SK-N-SH (cell line): ENCODE results near the gene RSRP1. TPM values are rescaled to one million over a fixed set of nuclear protein-coding genes. Genes with fewer than 3 reads are reported as not detected.

ENCODE experiments used
- CTCF ChIA-PET: fragments of 300-600, 350-600 bp; formaldehyde crosslinking; extraction: SDS; loops from one replicate; lab custom pipeline; 2021; lab: Yijun Ruan, JAX
- POLR2A ChIA-PET: fragments of 350-600 bp; sonication (Branson Sonifier 250); formaldehyde crosslinking; extraction: SDS; loops from one replicate; lab custom pipeline; 2020; ENCODE audit warnings: antibody characterized with exemption, inconsistent platforms; lab: Yijun Ruan, JAX
- DNase-seq: peaks from one replicate; pipeline ENCODE4 v3.0.0; 2012
- H2AFZ ChIP-seq: fragments of 200-600 bp; sonication (generic); 2 replicates; pipeline ENCODE4 v1.8.1; 2016; ENCODE audit warnings: antibody characterized with exemption, mild to moderate bottlenecking, low read depth
- H3F3A ChIP-seq: fragments of 200-600 bp; sonication (generic); replicated peaks from 2 replicates; pipeline ENCODE3; 2016; ENCODE audit warnings: antibody characterized with exemption, mild to moderate bottlenecking; ENCODE audit not compliant: insufficient read depth
- H3K27ac ChIP-seq, 2 experiments: fragments of 200-500 bp in 1 of 2; fragments of 200-600 bp in 1 of 2; sonication (Bioruptor generic) in 1 of 2; sonication (generic), shearing (Covaris generic) in 1 of 2; 2 replicates each; pipeline versions ENCODE4 v1.5.1 to v1.6.1; 2014 to 2016; ENCODE audit warnings: low read depth in 2 of 2, inconsistent platforms in 1 of 2, low read length in 1 of 2, mild to moderate bottlenecking in 1 of 2, mixed read lengths in 1 of 2
- H3K27me3 ChIP-seq: fragments of 200-600 bp; sonication (generic), shearing (Covaris generic); 2 replicates; pipeline ENCODE4 v1.6.1; 2016; ENCODE audit warnings: mixed run types; ENCODE audit not compliant: insufficient read depth
- H3K36me3 ChIP-seq, 2 experiments: fragments of 200-500 bp in 1 of 2; fragments of 200-600 bp in 1 of 2; sonication (Bioruptor generic) in 1 of 2; sonication (generic) in 1 of 2; replicated peaks in 1 of 2; 2 replicates each; pipeline versions ENCODE3 to v1.5.1; 2014 to 2016; ENCODE audit warnings: low read length in 1 of 2, mild to moderate bottlenecking in 1 of 2; ENCODE audit not compliant: insufficient read depth in 2 of 2, control insufficient read depth in 1 of 2
- H3K4me1 ChIP-seq, 2 experiments: fragments of 200-500 bp in 1 of 2; fragments of 200-600 bp in 1 of 2; sonication (Bioruptor generic) in 1 of 2; sonication (generic), shearing (Covaris generic) in 1 of 2; 2 replicates each; pipeline versions ENCODE4 v1.5.1 to v1.6.1; 2014 to 2016; ENCODE audit warnings: low read depth in 1 of 2, low read length in 1 of 2, mixed run types in 1 of 2; ENCODE audit not compliant: insufficient read depth in 2 of 2, control insufficient read depth in 1 of 2
- H3K4me2 ChIP-seq: fragments of 200-600 bp; sonication (generic), shearing (Covaris generic); 2 replicates; pipeline ENCODE4 v1.6.1; 2017; ENCODE audit warnings: mixed run types
- H3K4me3 ChIP-seq, 2 experiments: fragments of 200-500 bp in 1 of 2; fragments of 200-600 bp in 1 of 2; sonication (Bioruptor generic) in 1 of 2; sonication (generic), shearing (Covaris generic) in 1 of 2; 2 replicates each; pipeline versions ENCODE4 v1.5.1 to v1.8.1; 2014 to 2016; ENCODE audit warnings: low read depth in 2 of 2, inconsistent platforms in 1 of 2, low read length in 1 of 2, mild to moderate bottlenecking in 1 of 2, mixed read lengths in 1 of 2, moderate library complexity in 1 of 2
- H3K79me2 ChIP-seq: fragments of 200-600 bp; sonication (generic); 2 replicates; pipeline ENCODE4 v1.8.1; 2017; ENCODE audit warnings: mild to moderate bottlenecking; ENCODE audit not compliant: insufficient read depth
- H3K9ac ChIP-seq: fragments of 200-600 bp; sonication (generic); 2 replicates; pipeline ENCODE4 v1.6.1; 2017; ENCODE audit warnings: mixed run types
- H3K9me2 ChIP-seq: fragments of 200-600 bp; sonication (generic); 2 replicates; pipeline ENCODE4 v1.6.1; 2017; ENCODE audit warnings: mixed run types
- H3K9me3 ChIP-seq: fragments of 200-600 bp; sonication (generic); 2 replicates; pipeline ENCODE4 v1.6.1; 2017; ENCODE audit warnings: mixed run types, mild to moderate bottlenecking, moderate library complexity
- H4K20me1 ChIP-seq: fragments of 200-600 bp; sonication (generic); 2 replicates; pipeline ENCODE4 v1.6.1; 2017; ENCODE audit warnings: mild to moderate bottlenecking, mixed run types; ENCODE audit not compliant: insufficient read depth
- CHD2 ChIP-seq: fragments of 150-350 bp; IDR thresholded peaks from 2 replicates; pipeline ENCODE4 v1.6.1; 2018; ENCODE audit warnings: low read length; ENCODE audit not compliant: partially characterized antibody
- ELF1 ChIP-seq: IDR thresholded peaks from 2 replicates; pipeline ENCODE4 v1.4.0; 2012
- EP300 ChIP-seq, 2 experiments: IDR thresholded peaks; 2 replicates each; pipeline versions ENCODE4 v1.4.0 to v1.6.1; 2012; ENCODE audit warnings: borderline replicate concordance in 1 of 2, low read depth in 1 of 2, low read length in 1 of 2
- EZH2phosphoT487 ChIP-seq: fragments of 200-600 bp; sonication (generic); IDR thresholded peaks from 2 replicates; pipeline ENCODE4 v1.6.1; 2017; ENCODE audit warnings: low read depth, mixed run types, mild to moderate bottlenecking, antibody characterized with exemption, moderate library complexity, borderline replicate concordance
- FOSL2 ChIP-seq: IDR thresholded peaks from 2 replicates; pipeline ENCODE4 v1.4.0; 2012; ENCODE audit warnings: low read depth, mild to moderate bottlenecking, moderate library complexity, borderline replicate concordance
- FOXJ3 ChIP-seq: sonication (generic); formaldehyde crosslinking; IDR thresholded peaks from 2 replicates; pipeline ENCODE4 v1.5.1; 2020; ENCODE audit warnings: mild to moderate bottlenecking, missing genetic modification reagents
- FOXM1 ChIP-seq: IDR thresholded peaks from 2 replicates; pipeline ENCODE4 v1.4.0; 2012; ENCODE audit warnings: low read depth, mild to moderate bottlenecking
- GABPA ChIP-seq: IDR thresholded peaks from 2 replicates; pipeline ENCODE4 v1.4.0; 2012; ENCODE audit warnings: low read depth, mild to moderate bottlenecking
- GATA2 ChIP-seq: sonication (generic); formaldehyde crosslinking; IDR thresholded peaks from 2 replicates; pipeline ENCODE4 v1.5.0; 2020; ENCODE audit warnings: mild to moderate bottlenecking, missing genetic modification reagents
- NFIC ChIP-seq: IDR thresholded peaks from 2 replicates; pipeline ENCODE4 v1.4.0; 2012; ENCODE audit warnings: borderline replicate concordance
- NRF1 ChIP-seq: IDR thresholded peaks from 2 replicates; pipeline ENCODE4 v1.6.1; 2012; ENCODE audit warnings: low read depth, mild to moderate bottlenecking, low read length
- RFX5 ChIP-seq: IDR thresholded peaks from 2 replicates; pipeline ENCODE4 v1.6.1; 2012; ENCODE audit warnings: mild to moderate bottlenecking, improper control_type of control experiment, low read length
- SIN3A ChIP-seq: IDR thresholded peaks from 2 replicates; pipeline ENCODE4 v1.6.1; 2012; ENCODE audit warnings: low read depth, mild to moderate bottlenecking, low read length, moderate library complexity, borderline replicate concordance
- SMC3 ChIP-seq: IDR thresholded peaks from 2 replicates; pipeline ENCODE4 v1.6.1; 2012; ENCODE audit warnings: low read depth, low read length, improper control_type of control experiment
- TAF1 ChIP-seq: IDR thresholded peaks from 2 replicates; pipeline ENCODE4 v1.6.1; 2012; ENCODE audit warnings: low read depth, mild to moderate bottlenecking, low read length, moderate library complexity, borderline replicate concordance
- TCF12 ChIP-seq: IDR thresholded peaks from 2 replicates; pipeline ENCODE4 v1.4.0; 2012
- TEAD4 ChIP-seq: IDR thresholded peaks from 2 replicates; pipeline ENCODE4 v1.4.0; 2012; ENCODE audit warnings: mild to moderate bottlenecking, borderline replicate concordance; ENCODE audit not compliant: insufficient read depth
- USF1 ChIP-seq: IDR thresholded peaks from 2 replicates; pipeline ENCODE4 v1.4.0; 2012; ENCODE audit warnings: low read depth, borderline replicate concordance
- USF2 ChIP-seq: fragments of 150-350 bp; IDR thresholded peaks from 2 replicates; pipeline ENCODE4 v1.6.1; 2017; ENCODE audit warnings: antibody characterized with exemption, low read length, low read depth, borderline replicate concordance
- YY1 ChIP-seq: IDR thresholded peaks from 2 replicates; pipeline ENCODE4 v1.4.0; 2012; ENCODE audit warnings: low read depth, mild to moderate bottlenecking
- ZBTB33 ChIP-seq: IDR thresholded peaks from 2 replicates; pipeline ENCODE4 v1.4.0; 2012; ENCODE audit warnings: low read depth, borderline replicate concordance
- WGBS: methylation state at CpG from one replicate; pipeline ENCODE4 v1.1.6; 2017; ENCODE audit warnings: low lambda C conversion rate; 5-methylcytosine and 5-hydroxymethylcytosine counted together
- polyA plus RNA-seq, 3 experiments: library from polyadenylated mRNA; depleted of rRNA; stranded (reverse); fragments of >200 nt; gene quantifications; 2 replicates each; pipeline ENCODE4 v1.2.3, GENCODE V29; 2012

Gene RSRP1
- polyA plus RNA-seq, 1 of the 3 experiments (the other 2 are of a cell fraction), result 126 TPM

- Histone ChIP-seq H3K9me2 (no peaks in the 10 kb centered on the region), H3K9ac (no peak overlapping the region), H3K4me2 (no peak overlapping the region), H3K4me1 (no peaks in the 10 kb centered on the region), H3K4me3 (no peak overlapping the region), H3K27ac (no peak overlapping the region), H3K27me3 (0 out of 2 replicates have a peak, but pooled peaks cover 3% of the 10 kb centered on the region), H2AFZ (no peak overlapping the region), H3K9me3 (no peaks in the 10 kb centered on the region), H3K79me2 (no peaks in the 10 kb centered on the region), H4K20me1 (no peaks in the 10 kb centered on the region), H3F3A (peaks cover 11% of the 10 kb centered on the region), H3K36me3 (peaks cover 6% of the 10 kb centered on the region in 2 experiments)
- TF ChIP-seq FOSL2 (no peak), FOXM1 (no peak), FOXJ3 (CRISPR knock-in tag) (no peak), SMC3 (no peak), EP300 (IDR thresholded peaks at IDR 0.05; ENCODE audit: borderline replicate concordance in 1 of 2, low read depth in 1 of 2, low read length in 1 of 2) (no peak), ZBTB33 (no peak), USF2 (no peak)
- DNase-seq, result no peak
- CTCF ChIA-PET, result interaction anchor here (1.0 kb wide), 1 partner anchor 319 kb away, joined by 3 read pairs; no protein-coding TSS in a partner anchor
- 87% methylated on average over 4 of the region's 4 CpGs for WGBS
- POLR2A ChIA-PET, result no interaction called here
Measured at GRCh38 chr1:25216123-25216522, 31.1 kb downstream of the RSRP1 start.

GRCh38 chr1:25212725-25213124, 34.5 kb downstream of the RSRP1 start:
- POLR2A ChIA-PET, result no interaction called here

More at GRCh38 chr1:25212725-25213124, 34.5 kb downstream of the RSRP1 start:
- Histone ChIP-seq H3K9me3 (no peaks in the 10 kb centered on the region), H3K36me3 (no peaks in the 10 kb centered on the region), H3F3A (no peaks in the 10 kb centered on the region), H3K4me2 (no peak overlapping the region)
- no peak for TF ChIP-seq GABPA
- TF ChIP-seq EP300 (IDR thresholded peaks at IDR 0.05; ENCODE audit: borderline replicate concordance in 1 of 2, low read depth in 1 of 2, low read length in 1 of 2), result no peak
- no peak for TF ChIP-seq ELF1
- TF ChIP-seq GATA2 (CRISPR knock-in tag), result no peak
- TF ChIP-seq EZH2phosphoT487, result no peak
- TF ChIP-seq NRF1, result no peak
- no peak for TF ChIP-seq SIN3A
- no peak for TF ChIP-seq TAF1
- no peak for TF ChIP-seq FOXJ3 (CRISPR knock-in tag)
- no peak for TF ChIP-seq FOSL2
- no peak for TF ChIP-seq NFIC
- no peak for TF ChIP-seq FOXM1
- no peak for TF ChIP-seq RFX5
- TF ChIP-seq USF1, result no peak
- no peak for TF ChIP-seq CHD2
- no peak for TF ChIP-seq YY1
- TF ChIP-seq TCF12, result no peak
- no peak for TF ChIP-seq TEAD4
- no peak for TF ChIP-seq ZBTB33
- TF ChIP-seq, all 33 proteins: peak for 0
- CTCF ChIA-PET, result interaction anchor here (0.7 to 0.9 kb wide), 3 partner anchors 7 to 523 kb away, joined by 3 to 4 read pairs (median 3); no protein-coding TSS in a partner anchor
- H3K27ac ChIP-seq, result no peak overlapping the region
- H3K4me1 ChIP-seq, result no peaks in the 10 kb centered on the region
- WGBS, result 39% methylated on average over 5 of the region's 5 CpGs
- H4K20me1 ChIP-seq, result no peaks in the 10 kb centered on the region
- DNase-seq, result no peak
- no peak overlapping the region for H3K4me3 ChIP-seq
- no peak overlapping the region for H3K9ac ChIP-seq
- no peaks in the 10 kb centered on the region for H3K9me2 ChIP-seq
- 0 out of 2 replicates have a peak, but pooled peaks cover 4% of the 10 kb centered on the region for H3K27me3 ChIP-seq
- H3K79me2 ChIP-seq, result no peaks in the 10 kb centered on the region
- H2AFZ ChIP-seq, result no peak overlapping the region
